HL-60/S4 treated with phorbol 12-myristate 13-acetate at 8.2 ng/mL for 4 days and 3 days (cell line): ENCODE measurements around the gene SNAP47.
"Not testable (repeated sequence)": the region's sequence is repeated elsewhere in the genome, so short reads cannot be mapped to it uniquely, and the experiment has no call there.

Source experiments
- in situ Hi-C: fragments of 300-500 bp; cut with MboI; formaldehyde crosslinking; loops from 2 replicates; pipeline ENCODE4 v1.15.0; 2022; ENCODE audit warnings: low sequenced_read_pairs

SNAP47 gene, protein sequence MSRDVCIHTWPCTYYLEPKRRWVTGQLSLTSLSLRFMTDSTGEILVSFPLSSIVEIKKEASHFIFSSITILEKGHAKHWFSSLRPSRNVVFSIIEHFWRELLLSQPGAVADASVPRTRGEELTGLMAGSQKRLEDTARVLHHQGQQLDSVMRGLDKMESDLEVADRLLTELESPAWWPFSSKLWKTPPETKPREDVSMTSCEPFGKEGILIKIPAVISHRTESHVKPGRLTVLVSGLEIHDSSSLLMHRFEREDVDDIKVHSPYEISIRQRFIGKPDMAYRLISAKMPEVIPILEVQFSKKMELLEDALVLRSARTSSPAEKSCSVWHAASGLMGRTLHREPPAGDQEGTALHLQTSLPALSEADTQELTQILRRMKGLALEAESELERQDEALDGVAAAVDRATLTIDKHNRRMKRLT

DNA sequence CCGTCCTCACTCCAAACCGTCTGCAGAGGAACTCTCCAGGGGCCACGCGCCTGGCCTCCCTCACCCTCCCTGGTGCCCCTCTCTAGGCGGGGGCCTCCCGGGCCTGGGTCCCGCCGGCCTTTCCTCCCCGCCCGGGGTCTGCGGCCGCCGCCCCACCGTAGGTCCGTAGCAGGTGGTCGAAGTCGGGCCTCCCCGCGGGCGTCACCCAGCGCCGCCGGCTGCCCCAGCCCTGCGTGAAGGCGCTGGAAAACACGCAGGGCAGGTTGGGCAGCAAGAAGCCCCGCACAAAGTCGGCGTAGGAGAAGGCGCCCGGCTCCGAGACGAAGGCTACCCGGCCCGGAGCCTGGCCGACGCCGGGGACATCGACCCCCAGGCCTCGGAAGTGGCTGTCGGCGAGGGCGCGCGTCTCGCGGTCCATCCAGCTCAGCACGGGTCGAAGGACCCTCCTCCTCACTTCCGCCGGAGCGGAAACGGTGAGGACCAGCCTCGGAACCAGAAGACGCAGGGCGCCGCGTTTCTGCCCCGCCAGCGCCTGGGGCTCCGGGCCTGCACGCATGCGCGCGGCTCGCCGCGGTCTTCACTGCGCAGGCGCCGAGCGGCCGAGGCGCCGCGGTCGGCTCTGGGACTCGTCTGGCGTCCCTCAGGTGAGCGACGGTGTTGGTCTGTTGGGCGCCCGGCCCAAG, at the start of gene SNAP47, which contains the start of gene JMJD4:
TSS of gene SNAP47 (plus strand) at position 580 of the 683 bp plus-strand sequence. CDS start 12,302 bp downstream, outside the sequence.
TSS of gene JMJD4 (minus strand) at position 447 of the 683 bp plus-strand sequence. CDS start at position 418, 29 bp downstream.
- in situ Hi-C loops: no loop called here

DNA sequence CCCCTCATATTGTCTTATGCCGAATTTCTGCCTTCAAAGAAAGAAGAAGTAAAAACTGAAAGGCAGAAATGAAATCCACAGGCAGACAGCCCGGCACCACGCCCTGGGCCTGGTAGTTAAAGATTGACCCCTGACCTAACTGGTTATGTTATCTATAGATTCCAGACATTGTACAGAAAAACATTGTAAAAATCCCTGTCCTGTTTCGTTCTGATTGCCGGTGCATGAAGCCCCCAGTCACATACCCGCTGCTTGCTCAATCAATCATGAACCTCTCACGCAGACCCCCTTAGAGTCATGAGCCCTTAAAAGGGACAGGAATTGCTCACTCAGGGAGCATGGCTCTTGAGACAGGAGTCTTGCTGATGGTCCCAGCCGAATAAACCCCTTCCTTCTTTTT, 49.4 kb upstream of the SNAP47 start:
- in situ Hi-C loops: no loop called here

DNA sequence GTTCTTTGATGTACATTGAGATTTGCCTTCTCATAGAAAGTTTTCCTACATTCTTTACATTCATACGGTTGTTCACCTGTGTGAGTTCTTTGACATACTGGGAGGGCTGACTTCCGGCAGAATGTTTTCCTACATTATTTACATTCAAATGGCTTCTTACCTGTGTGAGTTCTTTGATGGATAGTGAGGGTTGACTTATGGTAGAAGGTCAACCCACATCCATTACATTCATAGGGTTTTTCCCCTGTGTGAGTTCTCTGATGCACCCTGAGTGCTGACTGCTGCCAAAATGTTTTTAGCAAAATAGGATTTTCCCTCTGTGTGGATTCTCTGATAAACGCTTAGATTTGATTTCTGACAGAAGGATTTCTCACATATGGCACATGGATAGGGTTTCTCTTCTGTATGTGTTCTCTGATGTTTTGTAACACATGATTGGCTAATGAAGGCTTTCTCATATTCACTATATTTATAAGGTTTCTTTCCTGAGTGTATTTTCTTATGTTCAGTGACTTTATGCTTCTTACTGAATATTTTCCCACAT, 37.8 kb upstream of the SNAP47 start:
- in situ Hi-C loops: no loop called here

DNA sequence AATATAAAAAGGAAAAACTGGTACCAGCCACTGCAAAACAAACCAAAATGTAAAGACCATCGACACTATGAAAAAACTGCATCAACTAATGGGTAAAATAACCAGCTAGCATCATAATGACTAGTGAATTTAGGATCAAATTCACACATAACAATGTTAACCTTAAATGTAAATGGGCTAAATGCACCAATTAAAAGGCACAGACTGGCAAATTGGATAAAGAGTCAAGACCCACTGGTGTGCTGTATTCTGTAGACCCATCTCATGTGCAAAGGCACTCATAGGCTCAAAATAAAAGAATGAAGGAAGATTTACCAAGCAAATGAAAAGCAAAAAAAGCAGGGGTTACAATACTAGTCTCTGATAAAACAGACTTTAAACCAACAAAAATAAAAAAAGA, 33.6 kb upstream of the SNAP47 start:
- in situ Hi-C loops: not testable (repeated sequence)

DNA sequence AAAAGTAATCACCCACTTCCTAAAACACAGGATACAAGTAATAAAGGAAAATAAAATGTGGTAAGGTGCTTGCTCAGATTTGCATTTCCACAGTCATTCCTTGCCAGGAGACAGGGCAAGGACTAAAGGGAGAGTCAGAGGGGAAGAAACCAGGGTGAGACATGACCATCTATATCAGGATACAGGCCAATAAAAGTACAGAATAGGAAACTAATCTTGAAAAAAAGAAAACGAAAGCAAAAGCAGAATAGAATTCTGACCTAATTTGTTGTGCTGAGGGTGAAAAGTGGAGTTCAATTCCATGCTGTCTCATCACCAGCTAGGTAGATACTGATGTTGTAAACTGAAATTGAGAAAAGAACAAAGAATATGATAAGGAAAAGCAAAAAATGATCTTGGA, 27.4 kb upstream of the SNAP47 start:
- in situ Hi-C loops: no loop called here

DNA sequence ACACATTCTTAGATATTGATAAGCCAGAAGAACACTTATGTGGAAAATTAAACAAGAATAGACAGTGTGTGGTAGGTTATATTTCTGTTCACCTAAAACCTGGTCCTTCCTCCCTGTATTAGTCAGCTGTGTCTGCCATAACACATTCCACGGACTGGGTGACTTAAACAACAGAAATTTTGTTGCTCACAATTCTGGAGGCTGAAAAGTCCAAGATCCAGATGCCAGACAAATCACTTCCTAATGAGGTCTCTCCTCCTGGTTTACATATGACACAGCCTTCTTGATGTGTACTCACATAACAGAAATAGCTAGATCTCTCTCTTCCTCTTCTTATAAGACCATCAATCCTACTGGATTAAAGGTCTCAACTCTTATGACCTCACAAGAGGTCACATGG, 25.8 kb upstream of the SNAP47 start:
- in situ Hi-C loops: no loop called here

DNA sequence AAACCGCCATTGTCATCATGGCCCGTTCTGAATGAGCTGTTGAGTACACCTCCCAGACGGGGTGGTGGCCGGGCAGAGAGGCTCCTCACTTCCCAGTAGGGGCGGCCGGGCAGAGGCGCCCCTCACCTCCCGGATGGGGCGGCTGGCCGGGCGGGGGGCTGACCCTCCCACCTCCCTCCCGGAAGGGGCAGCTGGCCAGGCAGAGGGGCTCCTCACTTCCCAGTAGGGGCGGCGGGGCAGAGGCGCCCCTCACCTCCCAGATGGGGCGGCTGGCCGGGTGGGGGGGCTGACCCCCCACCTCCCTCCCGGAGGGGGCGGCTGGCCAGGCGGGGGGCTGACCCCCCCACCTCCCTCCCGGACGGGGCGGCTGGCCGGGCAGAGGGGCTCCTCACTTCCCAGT, 24.8 kb upstream of the SNAP47 start:
- in situ Hi-C loops: not testable (repeated sequence)

DNA sequence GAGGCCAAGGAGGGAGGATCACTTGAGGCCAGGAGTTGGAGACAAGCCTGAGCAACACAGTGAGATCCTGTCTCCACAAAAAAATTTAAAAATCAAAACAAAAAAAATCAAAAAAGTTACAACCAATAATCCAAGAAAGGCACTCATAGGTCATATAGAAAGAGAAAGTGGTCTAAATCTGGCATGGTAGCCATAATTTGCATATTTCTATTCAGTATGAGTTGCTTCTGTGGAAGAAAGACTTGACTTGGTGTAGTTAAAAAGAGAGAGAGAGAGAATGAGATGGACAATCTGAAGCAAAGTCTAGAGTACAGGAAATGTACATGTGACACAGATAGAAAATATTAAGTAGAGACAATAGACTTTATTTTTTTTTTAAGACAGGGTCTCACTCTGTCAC, 22.6 kb upstream of the SNAP47 start:
- in situ Hi-C loops: no loop called here

DNA sequence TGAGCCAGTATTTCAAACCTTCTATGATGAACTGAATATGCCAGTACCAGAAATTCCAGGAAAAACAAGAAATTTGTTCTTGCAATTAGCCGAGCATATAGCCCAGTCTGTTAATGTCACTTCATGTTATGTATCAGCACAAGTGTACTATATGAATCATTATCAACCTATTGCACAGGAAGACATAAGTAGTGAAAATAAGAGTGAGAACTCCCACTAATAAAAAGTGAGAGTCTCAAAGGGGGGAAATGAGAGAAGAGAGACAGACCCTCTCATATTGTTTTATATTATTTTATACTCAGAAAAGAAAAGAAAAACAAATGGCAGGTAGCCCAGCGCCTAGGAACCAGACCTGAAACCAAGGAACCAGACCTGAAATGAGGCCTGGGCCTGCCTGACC, 16.3 kb upstream of the SNAP47 start:
- in situ Hi-C loops: no loop called here

DNA sequence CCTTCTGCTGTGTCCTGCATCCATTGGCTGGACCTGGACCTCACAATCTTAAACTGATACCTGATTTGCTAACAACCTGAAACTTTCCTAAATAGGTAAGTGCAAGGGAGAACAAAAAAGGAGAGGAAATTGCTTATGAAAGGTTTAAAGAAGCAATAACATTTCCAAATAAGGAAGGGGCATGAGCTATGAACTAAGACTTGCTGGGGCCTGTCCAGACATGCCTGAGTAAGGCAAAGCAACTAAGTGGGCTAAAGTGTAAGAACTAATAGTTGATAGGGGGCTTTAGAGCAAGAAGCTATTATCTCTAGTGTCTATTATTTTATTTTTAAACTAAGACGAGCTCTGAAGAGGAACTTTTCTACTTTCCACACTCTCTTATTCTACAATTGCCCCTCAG, 11.8 kb upstream of the SNAP47 start:
- in situ Hi-C loops: no loop called here

DNA sequence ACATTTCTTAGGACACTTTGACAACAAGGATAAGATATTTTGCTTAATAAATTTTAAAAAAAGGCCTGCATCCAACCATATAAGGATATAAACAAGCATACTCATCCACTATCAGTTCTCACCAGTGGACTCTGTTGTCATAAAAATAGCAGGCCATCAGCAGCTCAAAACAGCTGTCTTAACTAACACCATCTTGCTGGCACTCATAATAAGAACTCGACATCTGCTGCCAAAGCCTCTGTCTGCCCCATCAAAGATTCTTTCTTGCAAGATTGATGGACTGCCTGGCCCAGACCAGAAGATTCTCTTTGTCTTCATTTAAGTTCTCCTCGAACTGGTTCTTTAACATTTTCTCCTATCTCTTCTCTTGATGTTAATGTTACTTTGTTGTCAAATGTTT, 10.2 kb upstream of the SNAP47 start:
- in situ Hi-C loops: no loop called here

DNA sequence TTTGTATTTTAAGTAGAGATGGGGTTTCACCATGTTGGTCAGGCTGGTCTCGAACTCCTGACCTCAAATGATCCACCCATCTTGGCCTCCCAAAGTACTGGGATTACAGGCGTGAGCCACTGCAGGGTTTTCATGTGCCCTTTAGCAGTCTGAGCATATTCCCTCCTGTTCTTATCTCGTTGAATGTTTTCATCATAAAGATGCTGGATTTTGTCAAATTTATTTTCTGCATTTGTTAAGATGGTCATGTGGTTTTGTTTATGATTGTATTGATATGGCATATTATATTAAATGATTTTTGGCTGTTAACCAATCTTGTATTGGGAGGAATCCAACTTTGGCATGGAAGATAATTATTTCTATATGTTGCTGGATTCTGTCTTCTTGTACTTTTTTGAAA, 8.9 kb upstream of the SNAP47 start:
- in situ Hi-C loops: no loop called here

DNA sequence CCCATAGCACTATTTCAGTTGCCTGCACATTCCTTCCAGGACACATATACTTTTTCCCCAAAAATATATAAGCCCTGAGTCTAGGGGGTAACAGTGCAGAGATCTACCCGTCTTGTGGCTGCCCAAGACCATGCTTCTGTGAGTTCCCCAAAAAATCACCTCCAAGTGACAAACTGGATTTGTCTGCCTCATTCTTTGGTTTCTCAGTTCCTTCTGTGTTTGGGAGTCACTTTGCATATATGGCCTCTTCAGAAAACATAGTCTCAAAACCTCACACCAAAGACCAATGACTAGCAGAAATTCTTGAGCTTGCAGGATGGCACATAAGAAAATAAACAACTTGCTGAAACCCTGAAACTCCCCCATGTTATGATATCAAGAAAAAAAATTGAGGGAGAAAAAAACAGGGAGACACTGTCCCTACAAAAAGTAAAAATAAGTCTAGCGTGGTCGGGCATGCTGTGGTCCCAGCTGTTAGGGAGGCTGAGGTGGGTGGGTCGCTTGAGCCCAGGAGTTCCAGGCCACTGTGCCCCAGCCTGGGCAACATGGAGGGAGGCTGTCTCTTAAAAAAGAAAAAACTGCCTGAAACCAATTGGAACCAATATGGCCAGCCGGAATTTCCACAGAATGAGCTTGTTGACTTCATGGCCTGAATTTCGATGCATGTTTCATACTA, 8.2 kb upstream of the SNAP47 start:
- in situ Hi-C loops: no loop called here

DNA sequence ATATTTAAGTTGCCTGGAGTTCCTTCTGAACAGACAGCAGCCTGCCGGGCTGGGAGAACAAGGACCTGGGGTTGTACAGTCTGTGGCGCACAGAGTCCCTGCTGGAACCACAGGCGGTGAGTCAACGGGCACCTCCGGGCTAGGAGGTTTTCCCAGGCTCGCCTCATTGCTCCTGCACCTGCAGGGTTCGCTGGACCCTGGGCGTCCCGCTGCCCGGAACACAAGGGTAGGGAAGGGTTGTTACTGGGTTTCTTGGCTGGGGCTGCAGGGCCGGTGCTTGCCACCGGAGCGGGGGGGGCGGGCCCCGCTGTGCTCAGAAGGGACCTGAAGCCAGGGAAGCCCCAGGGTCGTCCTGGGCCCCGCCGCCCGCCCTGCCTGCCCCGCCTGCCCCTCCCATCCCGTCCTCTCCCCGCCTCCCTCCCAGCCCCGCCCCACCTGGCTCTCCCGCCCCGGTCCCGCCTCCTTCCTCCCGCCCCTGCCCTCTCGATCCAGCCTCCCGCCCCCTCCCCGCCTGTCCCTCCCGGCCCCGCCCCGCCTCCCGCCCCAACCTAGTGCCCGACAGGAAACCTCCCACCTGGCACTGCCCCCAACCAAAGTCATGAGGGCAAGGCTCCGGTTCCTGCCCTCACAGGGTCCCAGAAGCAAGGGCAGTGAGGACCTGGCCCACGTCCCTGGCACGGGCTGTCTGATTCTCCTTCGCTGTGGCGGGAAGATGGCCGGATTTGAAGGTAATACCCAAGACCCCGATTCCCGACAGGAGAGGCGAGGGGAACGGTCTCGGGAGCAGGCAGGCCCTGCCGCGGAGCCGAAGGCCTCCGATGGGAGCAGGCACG, 7.0 kb upstream of the SNAP47 start:
- in situ Hi-C loops: no loop called here

DNA sequence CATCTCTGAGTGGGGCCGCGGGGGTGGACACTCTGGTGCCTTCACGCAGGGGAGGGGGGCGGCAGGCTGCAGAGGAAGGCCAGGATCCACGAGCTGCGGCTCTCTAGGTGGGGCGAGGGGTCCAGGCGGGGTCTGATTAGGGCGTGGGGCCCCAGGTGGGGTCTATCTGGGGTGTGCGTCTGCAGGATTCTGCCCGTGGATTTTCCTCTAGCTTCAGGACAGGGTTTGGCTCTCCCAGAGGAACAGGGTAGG, 6.4 kb upstream of the SNAP47 start:
- in situ Hi-C loops: no loop called here

DNA sequence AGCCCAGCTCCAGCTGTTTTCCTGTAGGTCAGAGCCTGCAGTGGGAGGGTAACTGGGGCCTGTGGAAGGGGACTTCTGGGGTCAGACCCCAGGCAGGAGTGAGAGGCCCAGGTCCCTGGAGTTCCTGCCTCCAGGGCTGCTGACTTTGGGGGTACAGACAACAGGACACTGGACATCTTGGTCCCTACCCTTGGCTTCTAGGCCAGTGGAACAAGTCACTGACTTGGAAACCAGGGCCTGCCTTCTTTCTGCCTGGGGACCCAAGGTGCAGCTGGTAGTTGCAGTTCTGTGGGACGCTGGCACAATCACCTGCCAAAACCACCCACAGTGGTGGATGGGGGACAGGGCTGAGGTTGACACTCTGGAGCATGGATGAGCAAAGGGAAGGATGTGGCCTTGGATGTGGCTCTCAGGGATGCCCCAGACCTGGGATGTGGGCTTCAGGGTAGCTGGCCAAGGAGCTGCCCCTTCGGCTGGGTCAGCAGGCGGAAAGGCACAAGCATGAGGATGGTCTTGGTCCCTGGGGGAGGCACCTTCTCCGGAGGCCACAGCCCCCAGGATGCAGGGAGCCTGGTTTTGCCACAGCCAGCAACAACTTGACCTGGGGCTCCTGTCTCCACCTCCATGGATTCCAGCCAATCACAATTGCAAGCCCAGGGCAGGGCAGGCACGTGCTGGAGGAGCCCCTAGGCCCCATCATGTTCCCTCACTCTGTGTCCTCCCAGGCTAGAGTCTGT, 5.9 kb upstream of the SNAP47 start:
- in situ Hi-C loops: no loop called here

DNA sequence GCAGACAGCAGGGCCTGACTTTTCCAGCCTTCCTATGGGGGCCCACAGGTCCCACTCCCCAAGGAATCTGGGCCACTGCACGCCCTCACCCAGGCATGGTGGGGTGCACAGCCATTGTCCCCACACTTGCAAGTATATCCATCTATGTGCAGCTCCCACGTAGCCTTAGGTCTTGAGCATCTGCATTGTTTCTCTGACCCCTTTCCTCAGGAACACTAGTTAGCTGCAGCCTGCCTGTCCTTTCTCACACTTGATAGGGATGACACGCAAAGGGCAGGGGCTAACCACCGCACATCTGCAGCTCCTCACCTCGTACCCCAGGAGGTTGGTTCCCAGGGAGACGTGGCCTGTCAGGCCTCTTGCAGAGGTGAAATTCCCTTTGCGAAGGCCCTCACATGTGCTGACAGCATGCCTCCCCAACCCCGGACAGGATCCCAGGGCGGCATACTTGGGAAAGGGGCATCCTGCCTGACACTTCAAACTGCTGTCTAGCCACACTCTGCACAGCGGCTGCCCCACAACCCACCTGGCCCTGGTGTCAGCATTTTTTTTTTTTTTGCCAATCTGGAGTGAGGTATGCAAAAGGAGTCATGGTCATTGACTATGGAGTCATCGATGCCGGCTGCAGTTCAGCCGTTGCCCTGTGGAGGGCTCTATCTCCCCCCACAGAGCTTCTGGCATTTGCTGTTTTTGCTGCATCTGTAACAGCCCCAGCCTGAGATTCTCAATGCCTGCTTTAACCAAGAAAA, 5.2 kb upstream of the SNAP47 start:
- in situ Hi-C loops: no loop called here

DNA sequence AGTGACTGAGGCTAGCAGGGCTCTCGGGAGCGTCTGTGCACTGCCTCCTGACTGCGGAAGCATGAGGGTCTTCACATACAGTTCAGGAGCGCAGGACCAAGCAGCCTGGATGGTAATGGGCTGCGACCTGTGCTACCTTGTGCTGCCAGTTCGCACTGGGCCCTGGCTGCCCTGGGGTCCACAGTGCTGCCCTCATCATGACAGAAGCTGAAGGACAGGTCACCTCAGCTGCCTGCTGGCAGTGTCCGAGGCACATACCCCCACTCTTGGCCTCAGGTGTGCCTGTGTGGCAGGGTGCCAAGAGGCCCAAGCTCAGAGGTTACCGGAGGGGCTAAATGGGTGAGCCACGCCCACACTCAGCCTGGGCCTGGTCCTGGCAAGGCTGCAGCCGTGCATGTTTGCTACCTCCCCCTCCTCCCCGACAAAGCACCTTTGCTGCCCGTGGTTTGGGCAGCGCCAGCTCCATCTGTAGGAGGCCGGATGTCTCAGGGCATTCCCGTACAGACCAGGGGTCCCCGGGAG, 4.5 kb upstream of the SNAP47 start:
- in situ Hi-C loops: no loop called here

DNA sequence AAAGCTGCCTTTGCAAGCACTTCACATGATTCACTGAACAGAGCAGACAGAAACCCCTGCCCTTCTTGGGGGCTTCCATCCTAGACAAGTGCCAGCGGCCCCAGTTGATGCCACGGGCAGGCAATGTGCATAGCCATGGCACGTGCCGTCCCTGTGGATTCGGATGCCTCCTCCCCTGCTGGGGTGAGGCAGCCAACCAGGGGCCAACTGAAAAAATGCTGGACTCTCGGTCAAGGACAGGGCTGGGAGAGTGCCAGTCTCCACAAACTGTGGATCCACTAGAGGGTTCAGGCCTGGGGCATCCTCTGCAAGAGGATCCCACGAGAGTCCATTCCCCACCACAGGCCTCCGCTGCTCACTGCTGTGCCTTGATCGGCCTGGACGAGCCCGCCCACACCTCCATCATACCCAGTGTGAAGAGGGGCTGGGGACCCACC, 4.0 kb upstream of the SNAP47 start:
- in situ Hi-C loops: no loop called here
